ENCODE measurements around the gene C17orf107. TPM values are rescaled to one million over a fixed set of nuclear protein-coding genes. Genes with fewer than 3 reads are reported as not detected.

The C17orf107 gene
- total RNA-seq, 4 donors from 2014 or later: 0.90 to 2.0 (median 1.3) TPM

DNA sequence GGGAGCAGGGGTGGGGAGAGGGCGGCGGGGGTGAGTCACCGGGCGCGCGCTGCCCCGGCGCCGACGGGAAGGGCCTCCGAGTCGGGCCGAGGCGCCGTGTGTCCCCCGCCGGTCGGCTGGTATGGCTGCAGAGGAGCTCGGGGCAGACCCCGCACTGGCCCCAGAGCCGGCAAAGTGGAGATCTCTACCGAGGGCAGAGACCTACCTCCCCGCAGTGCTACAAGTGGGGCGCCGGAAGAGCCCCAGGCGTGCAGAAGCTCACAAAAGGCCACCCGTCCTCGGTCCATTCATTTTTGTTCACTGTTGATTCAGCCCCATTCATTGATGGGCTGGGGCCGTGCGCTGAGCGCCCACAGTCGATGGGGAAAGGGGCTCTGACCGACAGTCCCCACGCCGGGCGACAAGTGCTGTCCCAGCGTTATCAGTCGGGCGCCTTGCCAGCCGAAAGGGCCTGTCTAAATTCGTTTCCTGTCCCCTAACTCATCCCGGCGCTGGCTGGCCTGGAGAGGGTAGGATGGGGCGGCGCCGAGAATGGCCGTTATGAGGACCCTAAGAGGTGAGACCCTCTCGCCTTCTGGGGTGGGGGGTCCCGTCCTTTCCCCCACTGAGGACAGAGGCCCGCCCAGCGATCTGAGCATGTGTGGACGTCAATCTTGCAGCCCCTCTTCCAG is 50.9 kb downstream of the C17orf107 start:
- 11 to 22% methylated on average over 27 to 33 of the region's 52 CpGs for WGBS, 2 donors
- Histone ChIP-seq H3K4me3 (peak overlapping the region; percentile 85 to 99 (median 95)), H3K9me3 (no peaks in the 10 kb centered on the region), H3K27me3 (no peaks in the 10 kb centered on the region), H3K27ac (peak overlapping the region; percentile 94 to 98 (median 96)), H3K36me3 (peaks cover 0 to 14% (median 0%) of the 10 kb centered on the region in 3 donors), H3K4me1 (peaks cover 0 to 41% (median 28%) of the 10 kb centered on the region in 4 donors)
- DNase-seq (ENCODE audit: low spot score in 2 of 2): peak in 1 of 2 donors; percentile 49
- TF ChIP-seq POLR2A (IDR thresholded peaks at IDR 0.05) (no peak), EP300 (IDR thresholded peaks at IDR 0.05) (no peak)
- TF ChIP-seq, protein P1, sequence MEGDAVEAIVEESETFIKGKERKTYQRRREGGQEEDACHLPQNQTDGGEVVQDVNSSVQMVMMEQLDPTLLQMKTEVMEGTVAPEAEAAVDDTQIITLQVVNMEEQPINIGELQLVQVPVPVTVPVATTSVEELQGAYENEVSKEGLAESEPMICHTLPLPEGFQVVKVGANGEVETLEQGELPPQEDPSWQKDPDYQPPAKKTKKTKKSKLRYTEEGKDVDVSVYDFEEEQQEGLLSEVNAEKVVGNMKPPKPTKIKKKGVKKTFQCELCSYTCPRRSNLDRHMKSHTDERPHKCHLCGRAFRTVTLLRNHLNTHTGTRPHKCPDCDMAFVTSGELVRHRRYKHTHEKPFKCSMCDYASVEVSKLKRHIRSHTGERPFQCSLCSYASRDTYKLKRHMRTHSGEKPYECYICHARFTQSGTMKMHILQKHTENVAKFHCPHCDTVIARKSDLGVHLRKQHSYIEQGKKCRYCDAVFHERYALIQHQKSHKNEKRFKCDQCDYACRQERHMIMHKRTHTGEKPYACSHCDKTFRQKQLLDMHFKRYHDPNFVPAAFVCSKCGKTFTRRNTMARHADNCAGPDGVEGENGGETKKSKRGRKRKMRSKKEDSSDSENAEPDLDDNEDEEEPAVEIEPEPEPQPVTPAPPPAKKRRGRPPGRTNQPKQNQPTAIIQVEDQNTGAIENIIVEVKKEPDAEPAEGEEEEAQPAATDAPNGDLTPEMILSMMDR (IDR thresholded peaks at IDR 0.05): no peak

DNA sequence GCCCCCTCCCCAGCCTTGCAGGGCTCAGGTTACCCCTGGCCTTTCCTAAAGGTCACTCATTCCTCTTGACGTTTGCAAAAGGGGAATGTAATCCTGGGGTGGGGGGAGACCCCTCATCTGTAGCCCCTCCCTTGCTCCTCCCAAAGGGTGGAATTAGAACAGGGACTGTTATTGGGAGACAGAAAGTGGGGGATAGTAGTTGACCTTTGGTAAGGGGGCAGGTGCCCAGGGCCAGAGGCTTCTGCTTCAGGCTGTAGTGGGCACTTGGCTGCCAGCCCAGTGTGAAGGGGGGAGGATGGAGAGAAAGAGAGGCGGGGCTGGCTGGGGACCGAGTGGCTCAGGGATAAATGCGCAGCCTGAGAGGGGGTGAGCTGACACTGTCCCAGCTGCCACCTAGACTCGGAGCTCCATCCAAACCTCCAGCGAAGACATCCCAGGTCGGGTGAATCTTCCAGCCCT is 51.4 kb downstream of the C17orf107 start, which contains the start of gene ENO3:
ENO3 (plus strand) TSS at position 374 of the 459 bp plus-strand sequence. CDS start 711 bp downstream, outside the sequence.
- H3K27ac ChIP-seq: peak within 1 kb of the TSS; percentile 94 to 98 (median 96)
- H3K27me3 ChIP-seq: no peaks in the 10 kb centered on the region
- H3K4me1 ChIP-seq: peaks cover 0 to 35% (median 22%) of the 10 kb centered on the region in 4 donors
- H3K9me3 ChIP-seq: no peaks in the 10 kb centered on the region
- 39 to 40% methylated on average over 7 of the region's 7 CpGs for WGBS, 2 donors
- no peak for TF ChIP-seq EP300 (IDR thresholded peaks at IDR 0.05)
- no peak for TF ChIP-seq POLR2A (IDR thresholded peaks at IDR 0.05)
- TF ChIP-seq, protein P1 (IDR thresholded peaks at IDR 0.05): no peak
- peaks cover 0 to 9% (median 0%) of the 10 kb centered on the region in 3 donors for H3K36me3 ChIP-seq
- H3K4me3 ChIP-seq: peak within 1 kb of the TSS; percentile 85 to 99 (median 95)
- DNase-seq (ENCODE audit: low spot score in 2 of 2): no peak

DNA sequence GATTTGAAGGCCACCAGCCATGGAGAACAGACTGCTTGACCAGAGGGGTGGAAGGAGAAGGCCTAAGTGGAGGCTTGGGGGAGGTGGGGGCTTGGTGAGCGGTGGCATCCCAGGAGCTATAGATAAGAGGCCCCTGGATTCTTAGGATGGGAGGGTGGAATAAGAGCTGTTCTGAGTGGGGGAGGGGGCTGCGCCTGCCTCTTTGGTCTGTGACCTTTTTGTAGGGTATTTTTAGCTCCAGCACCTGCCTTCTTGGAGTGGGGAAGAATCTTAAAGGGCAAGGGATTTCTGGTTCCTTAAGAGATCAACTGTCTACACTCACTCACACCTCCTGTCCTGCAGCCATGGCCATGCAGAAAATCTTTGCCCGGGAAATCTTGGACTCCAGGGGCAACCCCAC is 52.1 kb downstream of the C17orf107 start:
- TF ChIP-seq, protein P1 (IDR thresholded peaks at IDR 0.05): no peak
- TF ChIP-seq EP300 (IDR thresholded peaks at IDR 0.05): no peak
- TF ChIP-seq POLR2A (IDR thresholded peaks at IDR 0.05): no peak
- WGBS, 2 donors: 80 to 92% methylated on average over 3 of the region's 3 CpGs
- no peak overlapping the region for H3K27ac ChIP-seq

More for the DNA sequence above, 52.1 kb downstream of the C17orf107 start:
- Histone ChIP-seq H3K4me3 (no peak overlapping the region), H3K4me1 (peaks cover 0 to 28% (median 15%) of the 10 kb centered on the region in 4 donors), H3K9me3 (no peaks in the 10 kb centered on the region), H3K36me3 (peaks cover 0 to 2% (median 0%) of the 10 kb centered on the region in 3 donors), H3K27me3 (no peaks in the 10 kb centered on the region)
- DNase-seq (ENCODE audit: low spot score in 2 of 2): no peak

Other genes with a start within 250 kb of the C17orf107 start
- gene PELP1, start 195.4 kb upstream of the C17orf107 start, total RNA-seq: 10 to 100 TPM; 27.1 to 95.1 (median 29.1) TPM
- 100 to 1,000 TPM in 1 of 4 donors, 10 to 100 TPM in 3; 50.2 to 103 (median 57.4) TPM for gene ARRB2, start 188.9 kb upstream of the C17orf107 start, total RNA-seq
- 10 to 100 TPM; 20.8 to 32.8 (median 28.4) TPM for gene MED11, start 168.1 kb upstream of the C17orf107 start, total RNA-seq
- gene ZMYND15, start 159.7 kb upstream of the C17orf107 start, total RNA-seq: under 1 TPM in 3 of 4 donors, not detected in 1; 0.42 to 0.66 (median 0.59) TPM
- gene CXCL16, start 159.6 kb upstream of the C17orf107 start, total RNA-seq: 10 to 100 TPM in 3 of 4 donors, 1 to 10 TPM in 1; 5.7 to 27.3 (median 13.6) TPM
- not detected for gene TM4SF5, start 127.7 kb upstream of the C17orf107 start, total RNA-seq
- gene VMO1, start 113.2 kb upstream of the C17orf107 start, total RNA-seq: 1 to 10 TPM in 3 of 4 donors, not detected in 1; 1.4 to 6.0 (median 1.9) TPM
- not detected for gene GLTPD2, start 110.6 kb upstream of the C17orf107 start, total RNA-seq
- gene PSMB6, start 103.4 kb upstream of the C17orf107 start, total RNA-seq: 100 to 1,000 TPM; 100 to 171 (median 122) TPM
- gene PLD2, start 92.4 kb upstream of the C17orf107 start, total RNA-seq: 10 to 100 TPM; 17.2 to 63.0 (median 30.1) TPM
- gene MINK1, start 66.2 kb upstream of the C17orf107 start, total RNA-seq: 10 to 100 TPM; 57.1 to 94.3 (median 85.7) TPM
- 1 to 10 TPM in 2 of 4 donors, under 1 TPM in 2; 0.22 to 2.5 (median 1.0) TPM for gene CHRNE, start 3.6 kb downstream of the C17orf107 start, total RNA-seq
- not detected for gene GP1BA, start 32.7 kb downstream of the C17orf107 start, total RNA-seq
- 10 to 100 TPM; 30.3 to 42.8 (median 32.3) TPM for gene SLC25A11, start 40.5 kb downstream of the C17orf107 start, total RNA-seq
- 10 to 100 TPM; 45.0 to 55.0 (median 51.4) TPM for gene RNF167, start 40.7 kb downstream of the C17orf107 start, total RNA-seq
- 1,000 to 10,000 TPM in 1 of 4 donors, 100 to 1,000 TPM in 3; 422 to 1,004 (median 483) TPM for gene PFN1, start 49.0 kb downstream of the C17orf107 start, total RNA-seq
- 10 to 100 TPM in 2 of 4 donors, 1 to 10 TPM in 2; 7.5 to 15.3 (median 10.2) TPM for gene ENO3, start 51.6 kb downstream of the C17orf107 start, total RNA-seq
- gene SPAG7, start 68.3 kb downstream of the C17orf107 start, total RNA-seq: 10 to 100 TPM; 36.9 to 70.0 (median 42.0) TPM
- 10 to 100 TPM; 15.3 to 46.2 (median 22.5) TPM for gene CAMTA2, start 88.1 kb downstream of the C17orf107 start, total RNA-seq
- 1 to 10 TPM; 1.2 to 1.8 (median 1.7) TPM for gene INCA1, start 98.0 kb downstream of the C17orf107 start, total RNA-seq
- 10 to 100 TPM; 78.0 to 89.7 (median 79.6) TPM for gene KIF1C, start 98.4 kb downstream of the C17orf107 start, total RNA-seq
- not detected for gene SLC52A1, start 135.9 kb downstream of the C17orf107 start, total RNA-seq
- gene ZFP3, start 178.9 kb downstream of the C17orf107 start, total RNA-seq: 1 to 10 TPM; 2.5 to 7.1 (median 4.7) TPM
- gene ZNF232, start 212.3 kb downstream of the C17orf107 start, total RNA-seq: 10 to 100 TPM in 2 of 4 donors, 1 to 10 TPM in 2; 7.3 to 16.4 (median 9.8) TPM
- 1 to 10 TPM in 1 of 4 donors, under 1 TPM in 1, not detected in 2; under 0.01 to 3.9 TPM for gene USP6, start 216.5 kb downstream of the C17orf107 start, total RNA-seq